Effector CD8-positive, alpha-beta T cell (primary cell): Measurements from ENCODE around the gene MTG2.

Experiments
- DNase-seq: peaks from one replicate; lab custom pipeline; 2025; lab: John Stamatoyannopoulos, UW

MTG2 gene

DNA sequence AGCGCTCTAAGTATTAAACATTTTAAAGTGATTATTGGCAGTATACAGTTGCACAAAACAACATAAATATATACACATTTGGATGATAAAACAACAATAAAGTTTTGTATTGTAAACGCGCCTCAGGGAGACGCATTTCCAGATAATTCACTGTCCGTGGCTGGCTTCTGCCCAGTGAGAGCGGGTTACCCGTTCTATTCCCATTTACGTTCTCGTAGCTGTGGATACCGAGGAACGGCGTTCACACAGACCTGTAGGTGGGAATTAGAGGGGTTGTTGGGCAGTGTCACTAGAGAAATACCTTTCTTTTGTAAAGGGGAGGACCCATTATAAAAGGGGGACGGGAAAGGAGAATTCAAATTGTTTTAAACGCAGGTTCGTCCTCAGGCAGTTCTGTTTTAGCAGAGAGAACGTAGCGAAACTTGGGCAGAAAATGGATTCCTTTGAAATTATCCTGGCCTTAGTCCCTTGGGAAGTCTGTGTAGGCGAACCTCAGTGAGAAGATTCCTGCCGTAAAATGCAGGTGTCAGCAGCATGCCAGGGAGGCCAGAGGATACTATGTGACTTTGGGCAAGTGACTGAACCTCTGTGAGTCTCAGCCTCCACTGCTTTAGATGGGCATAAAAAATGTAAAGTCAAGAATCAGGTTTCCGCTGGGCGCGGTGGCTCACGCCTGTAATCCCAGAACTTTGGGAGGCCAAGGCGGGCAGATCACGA lies 756 bp downstream of the MTG2 start:
- DNase-seq = no peak

DNA sequence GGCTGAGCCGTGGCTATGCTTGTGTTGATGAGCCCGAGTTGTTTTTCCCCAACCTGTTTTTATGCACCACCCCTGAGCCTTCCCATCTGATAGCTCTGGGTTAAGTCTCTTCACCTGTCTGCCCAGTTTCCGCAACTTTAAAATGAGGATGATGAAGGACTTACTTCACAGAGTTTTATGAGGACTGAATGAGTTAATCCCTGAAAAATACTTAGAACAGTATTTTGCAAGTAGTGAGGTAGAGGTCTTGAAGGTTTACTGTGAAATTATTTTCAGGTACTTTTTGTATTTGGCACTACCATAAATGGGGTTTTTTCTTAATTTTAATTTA lies 3.2 kb downstream of the MTG2 start:
- no peak for DNase-seq

DNA sequence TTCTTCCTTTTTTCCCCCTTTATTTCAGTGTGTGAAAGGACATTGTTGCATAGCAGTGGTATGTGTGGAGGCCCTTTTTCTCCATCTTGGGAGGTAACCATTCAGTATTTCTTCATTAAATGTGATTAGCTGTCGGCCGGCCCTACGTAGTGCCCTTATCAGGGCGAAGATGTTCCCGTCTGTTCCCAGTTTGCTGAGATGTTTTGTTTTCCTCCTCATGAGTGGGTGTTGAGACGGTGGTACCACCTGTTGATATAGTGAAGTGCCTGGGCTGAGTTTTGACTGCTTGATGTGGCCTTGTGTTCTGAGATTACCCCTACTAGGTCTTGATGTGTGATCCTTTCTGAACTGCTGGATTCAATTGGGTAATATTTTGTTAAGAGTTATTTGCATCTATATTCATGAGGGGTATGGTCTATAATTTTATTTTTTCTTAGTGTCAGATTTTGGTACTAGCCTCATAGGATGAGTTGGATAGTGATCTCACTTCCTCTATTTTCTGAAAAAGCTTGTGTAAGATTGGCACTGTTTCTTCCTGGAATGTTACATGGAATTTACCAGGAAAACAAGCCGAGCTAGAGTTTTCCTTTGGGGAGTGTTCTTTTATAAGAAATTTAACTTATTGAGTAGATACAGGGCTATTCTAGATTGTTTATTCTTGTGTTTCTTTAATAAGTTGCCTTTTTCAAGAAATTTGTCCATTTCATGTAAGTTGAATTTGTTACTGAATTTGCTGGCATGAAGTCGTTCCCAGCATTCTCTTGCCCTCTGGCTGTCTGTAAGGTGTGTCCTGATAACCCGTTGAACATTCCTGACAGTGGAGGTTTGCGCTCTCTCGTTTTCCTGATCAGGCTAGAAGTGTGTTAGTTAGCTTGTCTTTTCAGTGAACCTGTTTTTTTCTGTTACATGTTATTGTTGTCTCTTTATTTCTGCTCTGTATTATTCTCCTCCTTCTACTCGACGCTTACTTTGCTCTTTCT lies 4.3 kb downstream of the MTG2 start:
- DNase-seq = no peak

DNA sequence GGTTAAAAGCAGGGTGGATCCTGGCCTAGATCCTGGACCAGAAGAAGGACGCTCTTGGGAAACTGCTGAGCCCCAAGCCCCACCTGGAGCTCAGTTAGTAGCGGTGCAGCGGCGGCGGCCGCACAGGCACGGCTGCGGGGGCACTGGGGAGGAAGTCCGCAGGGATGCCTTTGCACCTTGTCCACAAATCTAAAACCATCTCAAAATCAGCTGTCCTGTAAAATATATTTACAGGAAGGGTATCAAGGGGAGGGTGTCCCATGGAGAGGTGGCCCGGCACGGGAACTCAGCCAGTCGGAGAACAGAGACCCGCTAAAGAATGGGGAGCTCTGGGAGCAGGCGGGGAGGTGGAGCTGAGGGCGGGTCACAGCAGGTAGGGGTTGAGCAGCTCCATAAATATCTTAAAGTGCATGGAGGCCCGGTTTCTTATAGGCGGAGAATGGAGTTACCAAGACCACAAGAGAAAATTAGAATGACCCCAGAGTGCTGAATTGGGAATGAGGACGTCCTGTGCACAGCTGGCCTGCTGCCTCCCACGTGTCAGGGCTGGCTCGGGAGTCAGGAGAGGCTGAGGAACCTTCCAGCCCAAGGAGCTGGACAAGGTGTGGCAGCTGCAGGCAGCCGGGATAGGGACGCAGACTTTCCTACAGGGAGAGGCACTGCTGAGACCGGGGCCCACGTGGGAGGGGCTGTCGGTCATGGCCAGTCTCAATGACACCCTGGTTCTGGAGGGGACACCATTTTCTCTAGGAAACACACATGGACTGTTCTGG lies 8.0 kb downstream of the MTG2 start:
- DNase-seq = no peak

DNA sequence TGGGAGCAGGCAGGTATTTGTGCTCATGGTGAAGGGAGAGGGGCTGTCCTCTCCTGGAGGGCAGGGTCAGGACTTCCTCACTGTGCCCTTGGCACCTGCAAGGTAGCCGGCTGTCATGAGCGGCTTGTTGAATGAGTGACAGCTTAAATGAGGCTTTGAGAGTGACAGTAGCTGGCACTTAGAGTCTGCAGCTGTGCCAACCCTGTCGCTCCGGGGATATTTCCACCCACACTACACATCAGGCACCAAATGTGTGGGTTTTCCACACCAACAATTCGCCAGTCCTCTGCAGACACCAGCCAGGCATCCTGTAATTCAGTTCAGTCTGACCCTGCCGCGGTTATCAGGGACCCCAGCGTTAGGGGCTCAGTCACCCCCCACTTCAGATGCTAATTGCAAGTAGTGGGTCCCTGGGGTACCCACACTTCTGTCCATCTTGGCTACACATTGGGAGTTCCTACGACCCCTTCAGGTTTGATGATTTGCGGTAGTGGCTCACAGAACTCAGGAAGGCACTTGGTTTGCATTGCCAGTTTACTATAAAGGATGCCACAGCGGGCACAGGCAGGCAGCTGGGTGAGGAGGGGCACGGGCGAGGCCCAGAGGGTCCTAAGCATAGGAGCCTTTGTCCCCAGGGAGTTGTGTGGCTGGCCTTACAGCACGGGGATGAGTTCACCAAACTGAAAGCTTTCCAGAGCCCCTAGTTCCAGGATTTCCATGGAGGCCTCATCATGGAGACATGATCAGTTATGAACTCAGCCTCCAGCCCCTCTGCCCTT lies 9.1 kb downstream of the MTG2 start:
- no peak for DNase-seq

DNA sequence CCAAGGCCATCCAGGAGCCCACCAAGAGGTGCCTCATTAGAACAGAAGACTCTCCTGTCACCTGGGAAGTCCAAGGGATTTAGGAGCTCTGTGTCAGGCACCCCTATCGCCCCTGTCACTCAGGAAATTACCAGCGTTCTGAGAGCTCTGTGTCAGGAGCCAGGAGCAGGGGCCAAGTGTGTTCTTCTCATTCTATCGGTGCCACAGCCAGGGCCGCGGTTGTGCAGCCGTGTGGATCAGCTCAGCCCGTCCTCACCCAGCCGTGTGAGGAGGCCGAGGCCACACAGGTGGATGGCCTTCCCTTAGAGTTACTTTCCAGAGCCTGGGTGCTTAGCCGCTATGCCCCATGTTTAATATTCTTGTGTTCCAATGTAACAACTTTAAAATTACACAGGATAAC lies 9.8 kb downstream of the MTG2 start:
- DNase-seq = no peak

DNA sequence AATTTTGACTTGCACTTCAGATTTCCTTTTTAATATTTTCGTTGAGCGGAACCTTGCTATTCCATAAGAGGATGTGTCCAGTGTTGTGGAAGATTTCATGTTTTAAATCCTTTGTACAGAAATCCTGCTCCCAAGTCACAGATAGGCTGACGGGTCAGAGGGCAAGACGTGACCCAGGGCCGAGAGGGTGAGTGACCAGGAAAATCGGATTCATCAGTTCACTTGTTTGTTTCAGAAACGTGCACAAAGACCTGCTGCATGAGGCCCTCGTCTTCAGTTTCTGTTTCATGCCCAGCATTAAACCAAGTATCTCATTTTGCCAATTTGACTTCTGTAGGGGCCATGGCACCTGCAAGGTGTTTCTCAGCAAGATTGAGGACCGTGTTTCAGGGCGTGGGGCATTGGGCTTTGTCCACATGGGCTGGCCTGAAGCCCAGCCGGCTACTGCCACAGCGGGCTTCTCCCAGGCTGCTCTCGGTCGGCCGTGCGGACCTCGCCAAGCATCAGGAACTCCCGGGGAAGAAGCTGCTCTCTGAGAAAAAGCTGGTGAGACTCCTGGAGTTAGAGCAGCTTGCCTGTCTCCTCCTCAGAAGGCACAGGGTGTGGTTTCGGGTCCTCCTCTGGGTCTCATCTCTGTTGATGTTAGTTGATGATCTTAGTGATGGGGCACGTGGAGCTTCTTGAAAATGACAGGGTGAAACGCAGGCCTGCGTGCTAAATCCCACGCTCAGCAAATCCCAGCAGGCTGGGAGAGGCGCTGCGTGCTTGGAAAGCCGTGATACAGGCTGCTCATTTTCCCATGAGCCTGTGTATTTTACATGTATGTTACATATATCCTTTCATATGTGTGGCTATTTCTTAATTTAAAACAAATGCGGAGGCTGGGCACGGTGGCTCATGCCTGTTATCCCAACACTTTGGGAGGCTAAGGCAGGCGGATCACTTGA lies 10.5 kb downstream of the MTG2 start:
- DNase-seq = no peak

DNA sequence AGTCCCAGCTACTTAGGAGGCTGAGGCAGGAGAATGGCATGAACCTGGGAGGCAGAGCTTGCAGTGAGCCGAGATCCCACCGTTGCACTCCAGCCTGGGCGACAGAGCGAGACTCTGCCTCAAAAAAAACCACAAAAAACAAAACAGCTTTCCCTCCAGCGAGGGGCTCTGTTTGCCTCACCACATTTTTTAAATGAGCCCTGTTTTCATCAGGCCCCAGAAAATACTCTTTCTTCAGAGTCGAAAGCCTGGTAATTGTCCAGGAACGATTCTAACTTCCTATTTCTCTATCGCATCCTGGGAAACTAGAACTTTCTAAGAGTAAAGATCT lies 12.2 kb downstream of the MTG2 start:
- DNase-seq = no peak

DNA sequence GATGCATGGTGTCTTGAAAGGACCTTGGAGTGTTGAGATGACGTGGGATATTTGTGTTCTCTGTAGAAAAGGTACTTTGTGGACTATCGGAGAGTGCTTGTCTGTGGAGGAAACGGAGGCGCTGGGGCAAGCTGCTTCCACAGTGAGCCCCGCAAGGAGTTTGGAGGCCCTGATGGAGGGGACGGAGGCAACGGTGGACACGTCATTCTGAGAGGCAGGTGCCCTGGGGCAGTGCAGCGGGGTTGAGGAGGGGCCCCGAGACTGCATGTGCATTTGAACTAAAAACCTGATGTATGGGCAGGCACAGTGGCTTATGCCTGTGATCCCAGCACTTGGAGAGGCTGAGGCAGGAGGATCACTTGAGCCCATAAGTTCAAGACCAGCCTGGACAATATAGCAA lies 12.9 kb downstream of the MTG2 start:
- no peak for DNase-seq

DNA sequence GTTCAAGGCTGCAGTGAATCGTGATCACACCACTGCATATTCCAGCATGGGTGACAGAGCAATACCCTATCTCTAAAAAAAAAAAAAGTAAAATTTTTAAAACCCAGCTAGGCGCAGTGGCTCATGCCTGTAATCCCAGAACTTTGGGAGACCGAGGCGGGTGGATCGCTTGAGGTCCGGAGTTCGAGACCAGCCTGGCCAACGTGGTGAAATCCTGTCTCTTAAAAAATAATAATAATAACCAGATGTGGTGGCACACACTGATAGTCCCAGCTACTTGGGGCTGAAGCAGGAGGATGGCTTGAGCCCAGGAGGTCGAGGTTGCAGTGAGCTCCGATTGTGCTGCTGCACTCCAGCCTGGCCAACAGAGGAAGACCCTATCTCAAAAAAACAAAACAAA lies 13.5 kb downstream of the MTG2 start:
- no peak for DNase-seq

DNA sequence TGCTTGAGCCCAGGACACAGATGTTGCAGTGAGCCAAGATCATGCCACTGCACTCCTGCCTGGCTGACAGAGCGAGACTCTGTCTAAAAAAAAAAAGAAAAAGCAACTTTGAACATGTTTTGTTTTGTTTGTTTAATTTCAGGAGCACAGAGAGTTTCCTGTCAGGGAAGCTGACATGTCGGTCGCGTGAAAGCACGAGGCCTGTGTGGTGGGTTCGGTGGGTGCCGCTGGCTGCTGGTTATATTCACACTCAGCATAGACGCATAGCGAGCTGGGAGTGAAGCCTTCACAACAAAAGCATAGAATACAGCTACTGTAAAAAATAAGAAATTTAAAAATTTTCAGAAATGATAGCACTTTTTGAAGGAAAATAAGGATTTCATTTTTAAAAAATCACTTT lies 14.5 kb downstream of the MTG2 start:
- no peak for DNase-seq

DNA sequence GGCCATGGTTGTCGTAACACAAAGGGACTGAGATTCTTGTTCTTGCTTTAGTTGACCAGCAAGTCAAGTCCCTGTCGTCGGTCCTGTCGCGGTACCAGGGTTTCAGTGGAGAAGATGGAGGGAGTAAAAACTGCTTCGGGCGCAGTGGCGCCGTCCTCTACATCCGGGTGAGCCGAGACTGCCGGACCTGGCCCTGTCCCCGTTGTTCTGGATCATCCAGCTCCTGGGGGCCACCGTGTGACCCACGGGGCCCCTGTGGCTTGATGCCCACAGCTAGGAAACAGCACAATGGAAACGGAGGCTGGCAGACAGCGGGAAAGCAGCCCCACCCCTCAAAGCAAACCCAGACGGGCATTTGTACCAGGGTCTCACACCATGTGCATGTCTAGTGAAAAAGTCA lies 15.0 kb downstream of the MTG2 start:
- no peak for DNase-seq

DNA sequence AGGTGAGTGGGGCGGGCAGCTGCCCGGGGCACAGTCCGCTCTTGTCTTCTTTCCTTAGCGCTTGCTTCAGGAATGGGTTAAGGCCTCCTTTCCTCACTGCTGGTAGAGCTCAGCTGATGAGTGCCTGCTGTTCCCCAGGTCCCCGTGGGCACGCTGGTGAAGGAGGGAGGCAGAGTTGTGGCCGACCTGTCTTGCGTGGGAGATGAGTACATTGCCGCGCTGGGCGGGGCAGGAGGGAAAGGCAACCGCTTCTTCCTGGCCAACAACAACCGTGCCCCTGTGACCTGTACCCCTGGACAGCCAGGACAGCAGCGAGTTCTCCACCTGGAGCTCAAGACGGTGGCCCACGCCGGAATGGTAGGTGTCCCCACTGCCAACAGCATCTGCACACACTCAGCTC lies 15.7 kb downstream of the MTG2 start:
- DNase-seq = no peak

DNA sequence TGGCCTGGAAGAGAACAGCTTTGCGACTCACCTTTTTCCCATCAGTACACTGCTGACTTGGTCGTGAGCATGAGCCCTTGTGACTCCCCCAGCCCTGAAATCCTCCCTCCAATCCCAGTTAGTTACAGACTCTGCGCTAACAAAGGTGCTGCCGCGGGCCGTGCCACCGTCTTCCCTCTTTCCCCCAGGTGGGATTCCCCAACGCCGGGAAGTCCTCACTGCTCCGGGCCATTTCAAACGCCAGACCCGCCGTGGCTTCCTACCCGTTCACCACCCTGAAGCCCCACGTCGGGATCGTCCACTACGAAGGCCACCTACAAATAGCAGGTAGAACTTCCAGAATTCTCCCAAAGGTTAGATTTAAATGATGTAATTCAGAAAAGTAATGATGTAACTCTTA lies 16.1 kb downstream of the MTG2 start:
- no peak for DNase-seq

DNA sequence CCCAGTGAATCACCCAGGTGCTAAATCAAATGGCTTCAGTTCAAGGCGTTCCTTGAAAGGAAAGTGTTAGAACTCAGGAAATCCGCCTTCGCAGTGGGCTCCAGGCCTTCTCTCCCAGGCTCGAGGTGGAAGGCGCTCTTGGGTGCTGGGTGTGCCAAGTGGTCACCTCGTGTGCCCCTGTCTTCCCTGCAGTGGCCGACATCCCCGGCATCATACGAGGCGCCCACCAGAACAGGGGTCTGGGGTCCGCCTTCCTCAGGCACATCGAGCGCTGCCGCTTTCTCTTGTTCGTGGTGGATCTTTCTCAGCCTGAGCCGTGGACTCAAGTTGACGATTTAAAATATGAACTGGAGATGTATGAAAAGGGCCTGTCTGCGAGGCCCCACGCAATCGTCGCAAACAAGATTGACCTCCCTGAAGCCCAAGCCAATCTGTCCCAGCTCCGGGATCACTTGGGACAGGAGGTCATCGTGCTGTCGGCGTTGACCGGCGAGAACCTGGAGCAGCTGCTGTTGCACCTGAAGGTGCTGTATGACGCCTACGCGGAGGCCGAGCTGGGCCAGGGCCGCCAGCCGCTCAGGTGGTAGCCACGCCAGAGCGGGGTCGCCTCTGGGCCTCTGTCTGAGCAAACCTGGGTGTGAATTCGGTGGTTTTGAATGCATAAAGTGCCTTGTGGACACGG lies 17.8 kb downstream of the MTG2 start:
- DNase-seq = no peak

DNA sequence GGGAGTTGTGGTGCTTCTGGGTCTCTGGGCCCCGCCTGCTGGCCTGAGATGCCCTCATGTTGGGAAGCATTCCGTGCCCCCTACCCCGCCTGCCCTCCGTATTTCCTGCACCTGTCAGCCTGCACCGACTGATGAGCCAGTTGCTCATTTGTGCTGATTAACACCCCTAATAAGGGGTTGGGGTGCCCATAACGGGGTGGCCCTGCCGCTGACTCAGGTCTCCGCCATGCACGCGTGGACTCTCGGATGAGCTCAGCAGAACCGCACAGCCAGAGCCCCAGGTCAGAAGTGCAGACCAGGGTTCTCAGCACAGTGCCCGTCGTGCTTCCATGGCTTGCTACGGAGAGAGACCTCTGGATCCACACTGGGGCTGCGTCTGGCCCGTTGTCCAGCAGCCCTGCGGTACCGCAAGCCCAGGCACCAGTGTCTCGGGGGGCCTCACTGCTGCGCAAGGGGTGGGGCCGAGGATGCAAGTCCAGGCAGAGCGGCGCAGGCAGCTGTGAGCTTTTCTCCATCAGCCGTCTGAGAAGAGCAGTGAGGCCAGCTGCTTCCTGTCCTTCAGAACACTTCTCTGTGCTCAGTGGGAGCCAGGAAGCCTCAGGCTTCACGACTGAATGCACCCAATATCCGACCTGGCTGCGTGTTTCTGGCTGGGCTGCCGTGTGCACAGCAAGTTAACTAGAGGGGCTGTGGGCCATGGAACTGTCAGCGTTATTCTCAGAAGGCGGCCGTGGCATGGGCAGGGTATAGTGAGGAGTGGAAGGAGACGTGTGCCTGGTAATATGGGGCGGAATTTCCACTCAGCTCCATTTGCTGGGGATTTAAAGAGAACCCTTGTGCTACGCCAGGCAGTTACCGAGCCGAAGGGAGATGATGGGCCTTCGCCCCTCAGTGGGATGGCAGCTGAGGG lies 18.6 kb downstream of the MTG2 start:
- DNase-seq = no peak

DNA sequence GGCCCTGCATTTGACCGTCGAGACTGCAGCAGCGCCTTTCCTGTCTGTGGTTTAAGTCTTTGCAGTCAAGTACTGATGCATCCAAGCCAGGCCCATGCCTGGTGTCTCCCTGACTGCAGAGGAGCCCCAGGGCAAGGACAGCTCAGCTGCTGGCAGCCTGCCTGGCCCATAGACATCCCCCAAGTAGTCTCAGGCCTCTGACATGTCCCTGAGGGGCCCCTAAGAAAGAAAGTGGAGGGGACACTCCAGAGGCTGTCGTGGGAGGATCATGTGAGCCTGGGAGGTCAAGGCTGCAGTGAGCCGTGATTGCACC lies 19.2 kb downstream of the MTG2 start:
- DNase-seq = no peak

DNA sequence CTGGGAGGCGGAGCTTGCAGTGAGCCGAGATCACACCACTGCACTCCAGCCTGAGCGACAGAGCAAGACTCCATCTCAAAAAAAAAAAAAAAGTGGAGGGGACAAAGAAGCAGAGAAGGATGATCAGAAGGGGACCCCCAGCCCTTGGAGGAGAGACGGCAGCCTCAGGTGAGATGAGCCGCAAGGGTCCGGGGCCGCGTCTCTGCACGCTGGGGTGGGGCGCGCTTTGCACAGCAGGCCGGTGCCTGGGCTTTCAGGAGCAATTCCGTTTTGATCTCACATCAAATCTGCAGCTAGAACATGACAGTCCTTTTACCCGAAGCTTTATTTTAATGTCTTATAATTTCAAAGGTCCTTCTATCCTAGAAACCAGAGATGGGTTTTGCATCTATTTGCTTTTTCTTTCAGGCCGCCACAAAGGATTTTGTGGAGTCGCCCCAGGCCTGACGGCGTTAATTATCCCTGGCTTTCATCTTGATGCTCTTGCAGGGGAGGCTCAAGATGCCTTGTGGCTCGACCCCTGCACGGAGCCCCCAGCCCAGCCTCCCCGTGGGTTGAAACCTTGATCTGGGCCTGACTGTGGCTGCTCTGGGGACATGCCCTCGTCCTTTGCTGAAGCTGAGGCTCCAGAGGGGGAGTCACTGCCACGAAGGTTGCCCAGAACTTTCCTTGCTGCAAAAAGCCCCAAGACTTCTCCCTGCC lies 20.0 kb downstream of the MTG2 start:
- no peak for DNase-seq
